ENCODE data around the gene MGME1. TPM values are rescaled to one million over a fixed set of nuclear protein-coding genes. Genes with fewer than 3 reads are reported as not detected.

MGME1 gene
- total and polyA plus RNA-seq, 9 of the 15 experiments (the other 6 are each of a cell fraction or from before 2014, with no cell fraction given) = 13.4 to 45.1 (median 30.6) TPM

- TF ChIP-seq FOXK2 (conservative IDR thresholded peaks at IDR 0.05 in 1 of 2, IDR thresholded peaks at IDR 0.05 in 1 of 2; ENCODE audit: low read depth in 2 of 2) = no peak
- TF ChIP-seq MTA2 (IDR thresholded peaks at IDR 0.05; ENCODE audit: low read depth) = no peak
- no peak for TF ChIP-seq XRCC4 (IDR thresholded peaks at IDR 0.05; ENCODE audit: extremely low read depth, insufficient read depth, insufficient read length)
- TF ChIP-seq NELFE (IDR thresholded peaks at IDR 0.05; ENCODE audit: insufficient read depth, insufficient read length) = no peak
- no peak for TF ChIP-seq TSC22D4 (tag; IDR thresholded peaks at IDR 0.05)
- no peak for TF ChIP-seq HNRNPH1 (optimal IDR thresholded peaks at IDR 0.05; ENCODE audit: low read depth, low read length)
- no peak for TF ChIP-seq HBP1 (CRISPR knock-in tag; IDR thresholded peaks at IDR 0.05)
- TF ChIP-seq, protein P1, sequence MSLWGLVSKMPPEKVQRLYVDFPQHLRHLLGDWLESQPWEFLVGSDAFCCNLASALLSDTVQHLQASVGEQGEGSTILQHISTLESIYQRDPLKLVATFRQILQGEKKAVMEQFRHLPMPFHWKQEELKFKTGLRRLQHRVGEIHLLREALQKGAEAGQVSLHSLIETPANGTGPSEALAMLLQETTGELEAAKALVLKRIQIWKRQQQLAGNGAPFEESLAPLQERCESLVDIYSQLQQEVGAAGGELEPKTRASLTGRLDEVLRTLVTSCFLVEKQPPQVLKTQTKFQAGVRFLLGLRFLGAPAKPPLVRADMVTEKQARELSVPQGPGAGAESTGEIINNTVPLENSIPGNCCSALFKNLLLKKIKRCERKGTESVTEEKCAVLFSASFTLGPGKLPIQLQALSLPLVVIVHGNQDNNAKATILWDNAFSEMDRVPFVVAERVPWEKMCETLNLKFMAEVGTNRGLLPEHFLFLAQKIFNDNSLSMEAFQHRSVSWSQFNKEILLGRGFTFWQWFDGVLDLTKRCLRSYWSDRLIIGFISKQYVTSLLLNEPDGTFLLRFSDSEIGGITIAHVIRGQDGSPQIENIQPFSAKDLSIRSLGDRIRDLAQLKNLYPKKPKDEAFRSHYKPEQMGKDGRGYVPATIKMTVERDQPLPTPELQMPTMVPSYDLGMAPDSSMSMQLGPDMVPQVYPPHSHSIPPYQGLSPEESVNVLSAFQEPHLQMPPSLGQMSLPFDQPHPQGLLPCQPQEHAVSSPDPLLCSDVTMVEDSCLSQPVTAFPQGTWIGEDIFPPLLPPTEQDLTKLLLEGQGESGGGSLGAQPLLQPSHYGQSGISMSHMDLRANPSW (CRISPR knock-in tag; IDR thresholded peaks at IDR 0.05) = no peak
- no peak for TF ChIP-seq PBX2 (CRISPR knock-in tag; IDR thresholded peaks at IDR 0.05; ENCODE audit: low read depth)
- peak; percentile 70 for TF ChIP-seq PBX2 (tag; conservative IDR thresholded peaks at IDR 0.05; ENCODE audit: low read depth)
- no peak for TF ChIP-seq RBM34 (IDR thresholded peaks at IDR 0.05; ENCODE audit: borderline replicate concordance, insufficient read depth, low read length)
- peak; percentile 17 to 47; a peak in 2 of 4 replicates for TF ChIP-seq RAD21 (CRISPR knock-in tag; conservative IDR thresholded peaks at IDR 0.05 in 1 of 2, IDR thresholded peaks at IDR 0.05 in 1 of 2)
Observed at GRCh38 chr20:18019068-18019467, 50.2 kb downstream of the MGME1 start (continued).
